Spinal cord (tissue), 10 donors: ENCODE measurements around the gene HOXD13. TPM values are rescaled to one million over a fixed set of nuclear protein-coding genes. Genes with fewer than 3 reads are reported as not detected.

ENCODE experiments used
- DNase-seq, 6 donors: peaks; one replicate each; pipeline versions ENCODE4 v3.0.0 to v3.0.0-alpha.2; 2013 to 2015; ENCODE audit warnings: low spot score in 6 of 6, low read depth in 4 of 6
- H3K27ac ChIP-seq: one replicate; pipeline ENCODE4 v1.5.1; 2013; ENCODE audit warnings: low read depth, low read length, control low read depth
- H3K27me3 ChIP-seq: one replicate; pipeline ENCODE4 v1.6.1; 2013; ENCODE audit warnings: low read length; ENCODE audit not compliant: control insufficient read depth, insufficient read depth
- H3K36me3 ChIP-seq: one replicate; pipeline ENCODE4 v1.6.1; 2013; ENCODE audit warnings: low read length; ENCODE audit not compliant: control insufficient read depth, insufficient read depth
- H3K4me1 ChIP-seq: one replicate; pipeline ENCODE4 v1.6.1; 2013; ENCODE audit warnings: low read length; ENCODE audit not compliant: control insufficient read depth, insufficient read depth
- H3K4me3 ChIP-seq: one replicate; pipeline ENCODE4 v1.5.1; 2013; ENCODE audit warnings: low read depth, low read length, control low read depth
- H3K9me3 ChIP-seq: one replicate; pipeline ENCODE4 v1.6.1; 2013; ENCODE audit warnings: low read length; ENCODE audit not compliant: control insufficient read depth, insufficient read depth
- WGBS: methylation state at CpG from one replicate; pipeline ENCODE4 v1.1.5; 2013; ENCODE audit warnings: missing lambda C conversion rate; ENCODE audit not compliant: insufficient coverage; 5-methylcytosine and 5-hydroxymethylcytosine counted together
- polyA plus RNA-seq, 2 donors: library from polyadenylated mRNA; unstranded; fragments of 120-200 nt; gene quantifications; one replicate each; pipeline ENCODE4 v1.2.1, GENCODE V29; 2013; ENCODE audit not compliant: insufficient read length in 2 of 2
- total RNA-seq, 2 donors: library from RNA; depleted of rRNA in 1 of 2; stranded (reverse); fragments of 120-200 nt in 1 of 2; fragments of >200 nt in 1 of 2; gene quantifications; one replicate each; pipeline versions ENCODE4 v1.2.3 to v1.2.4, GENCODE V29; 2013 to 2014
- donor health status: healthy.

The HOXD13 gene
- total and polyA plus RNA-seq, 4 donors = 0.10 TPM; not detected in 3

GRCh38 chr2:176085861-176086771 is 6.4 kb upstream of the HOXD13 start:
- under 1% methylated on average over 34 of the region's 46 CpGs for WGBS
- H3K4me3 ChIP-seq = no peak overlapping the region
- no peaks in the 10 kb centered on the region for H3K36me3 ChIP-seq
- no peaks in the 10 kb centered on the region for H3K9me3 ChIP-seq
- no peak overlapping the region for H3K27ac ChIP-seq
- peaks cover 47% of the 10 kb centered on the region for H3K4me1 ChIP-seq
- peak in 2 of 6 donors; percentile 86 to 92 for DNase-seq
- peaks cover 100% of the 10 kb centered on the region for H3K27me3 ChIP-seq

GRCh38 chr2:176087330-176088047 is 5.0 kb upstream of the HOXD13 start:
- DNase-seq = no peak
- Histone ChIP-seq H3K4me1 (peaks cover 39% of the 10 kb centered on the region), H3K27ac (no peak overlapping the region), H3K9me3 (no peaks in the 10 kb centered on the region), H3K27me3 (peaks cover 99% of the 10 kb centered on the region), H3K4me3 (peak overlapping the region; percentile 31), H3K36me3 (no peaks in the 10 kb centered on the region)
- WGBS = 17% methylated on average over 24 of the region's 29 CpGs

- DNase-seq = peak in 2 of 6 donors; percentile 88 to 91
- H3K9me3 ChIP-seq = no peaks in the 10 kb centered on the region
- peaks cover 97% of the 10 kb centered on the region for H3K27me3 ChIP-seq
- peak overlapping the region; percentile 31 for H3K4me3 ChIP-seq
- no peak overlapping the region for H3K27ac ChIP-seq
- peaks cover 35% of the 10 kb centered on the region for H3K4me1 ChIP-seq
- no peaks in the 10 kb centered on the region for H3K36me3 ChIP-seq
- 2% methylated on average over 42 of the region's 49 CpGs for WGBS
Measured at GRCh38 chr2:176088048-176088936, 4.2 kb upstream of the HOXD13 start.

- Histone ChIP-seq H3K36me3 (no peaks in the 10 kb centered on the region), H3K9me3 (no peaks in the 10 kb centered on the region), H3K27me3 (peaks cover 97% of the 10 kb centered on the region), H3K4me1 (peaks cover 35% of the 10 kb centered on the region), H3K4me3 (no peak overlapping the region), H3K27ac (no peak overlapping the region)
- 5% methylated on average over 6 of the region's 6 CpGs for WGBS
- DNase-seq = no peak
Measured at GRCh38 chr2:176088937-176089842, 3.3 kb upstream of the HOXD13 start.

GRCh38 chr2:176089843-176090395 is 2.6 kb upstream of the HOXD13 start:
- DNase-seq = no peak
- no peak overlapping the region for H3K4me3 ChIP-seq
- no peak overlapping the region for H3K27ac ChIP-seq
- no peaks in the 10 kb centered on the region for H3K36me3 ChIP-seq
- no peaks in the 10 kb centered on the region for H3K9me3 ChIP-seq
- H3K4me1 ChIP-seq = peaks cover 30% of the 10 kb centered on the region
- H3K27me3 ChIP-seq = peaks cover 97% of the 10 kb centered on the region

GRCh38 chr2:176090862-176091261 is 1.7 kb upstream of the HOXD13 start:
- Histone ChIP-seq H3K36me3 (no peaks in the 10 kb centered on the region), H3K4me3 (no peak overlapping the region), H3K4me1 (peaks cover 21% of the 10 kb centered on the region), H3K27me3 (peaks cover 97% of the 10 kb centered on the region), H3K9me3 (no peaks in the 10 kb centered on the region), H3K27ac (no peak overlapping the region)
- WGBS = 27% methylated on average over 3 of the region's 5 CpGs
- no peak for DNase-seq

- H3K27ac ChIP-seq = no peak overlapping the region
- 5% methylated on average over 29 of the region's 31 CpGs for WGBS
- H3K9me3 ChIP-seq = no peaks in the 10 kb centered on the region
- no peak overlapping the region for H3K4me3 ChIP-seq
- DNase-seq = no peak
- H3K36me3 ChIP-seq = no peaks in the 10 kb centered on the region
- peaks cover 14% of the 10 kb centered on the region for H3K4me1 ChIP-seq
- peaks cover 97% of the 10 kb centered on the region for H3K27me3 ChIP-seq
Measured at GRCh38 chr2:176091329-176092258, 927 bp upstream of the HOXD13 start.
